Measurements from ENCODE around the gene SLC2A11. TPM values are rescaled to one million over a fixed set of nuclear protein-coding genes. Genes with fewer than 3 reads are reported as not detected.
A peak's percentile ranks its signal among the peaks of the same experiment; 100 is the strongest.

The SLC2A11 gene
- total and polyA plus RNA-seq, 8 donors = 3.2 to 10.3 (median 6.7) TPM

DNA sequence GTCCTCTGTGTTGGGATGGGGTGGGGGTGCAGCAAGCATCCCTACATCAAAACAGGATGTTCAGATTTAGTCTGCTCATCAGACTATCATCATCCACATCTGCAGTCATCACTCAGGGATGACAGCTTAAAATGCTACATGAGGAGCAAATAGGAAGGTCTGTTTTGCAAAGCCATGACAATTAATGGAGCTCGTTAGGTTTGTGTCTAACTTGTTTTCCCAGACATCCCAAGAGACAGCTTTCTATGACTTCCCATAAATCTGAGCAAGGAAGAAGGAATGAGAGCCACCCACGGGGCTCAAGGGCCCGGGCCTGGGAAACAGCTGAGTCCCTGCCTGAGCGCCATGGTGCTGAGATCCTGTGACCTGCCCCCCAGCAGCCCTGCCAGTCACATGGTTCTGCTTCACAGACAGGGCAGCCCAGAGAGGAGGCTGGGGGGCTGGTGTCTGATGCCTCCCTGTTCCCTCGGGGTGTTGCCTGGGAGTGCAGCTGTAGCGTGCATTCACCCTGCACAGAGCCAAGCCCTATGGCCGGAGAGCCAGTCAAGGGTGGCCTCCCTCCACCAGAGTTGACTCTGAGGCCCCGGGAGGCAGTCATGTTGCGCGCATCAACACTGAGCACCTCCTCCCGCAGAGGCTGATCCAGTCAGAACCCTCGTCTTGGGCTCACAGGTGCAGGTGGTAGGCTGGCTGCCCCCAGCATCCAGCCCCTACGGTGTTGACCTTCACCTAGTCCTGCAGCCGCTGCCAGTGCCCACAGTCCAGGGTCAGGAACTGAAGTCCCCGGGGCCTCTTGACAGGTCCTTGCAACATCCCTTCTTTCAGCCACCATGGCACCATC lies 30.9 kb upstream of the SLC2A11 start:
- TF ChIP-seq, protein P1, sequence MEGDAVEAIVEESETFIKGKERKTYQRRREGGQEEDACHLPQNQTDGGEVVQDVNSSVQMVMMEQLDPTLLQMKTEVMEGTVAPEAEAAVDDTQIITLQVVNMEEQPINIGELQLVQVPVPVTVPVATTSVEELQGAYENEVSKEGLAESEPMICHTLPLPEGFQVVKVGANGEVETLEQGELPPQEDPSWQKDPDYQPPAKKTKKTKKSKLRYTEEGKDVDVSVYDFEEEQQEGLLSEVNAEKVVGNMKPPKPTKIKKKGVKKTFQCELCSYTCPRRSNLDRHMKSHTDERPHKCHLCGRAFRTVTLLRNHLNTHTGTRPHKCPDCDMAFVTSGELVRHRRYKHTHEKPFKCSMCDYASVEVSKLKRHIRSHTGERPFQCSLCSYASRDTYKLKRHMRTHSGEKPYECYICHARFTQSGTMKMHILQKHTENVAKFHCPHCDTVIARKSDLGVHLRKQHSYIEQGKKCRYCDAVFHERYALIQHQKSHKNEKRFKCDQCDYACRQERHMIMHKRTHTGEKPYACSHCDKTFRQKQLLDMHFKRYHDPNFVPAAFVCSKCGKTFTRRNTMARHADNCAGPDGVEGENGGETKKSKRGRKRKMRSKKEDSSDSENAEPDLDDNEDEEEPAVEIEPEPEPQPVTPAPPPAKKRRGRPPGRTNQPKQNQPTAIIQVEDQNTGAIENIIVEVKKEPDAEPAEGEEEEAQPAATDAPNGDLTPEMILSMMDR (IDR thresholded peaks at IDR 0.05) = no peak
- TF ChIP-seq POLR2A (IDR thresholded peaks at IDR 0.05) (no peak), POLR2AphosphoS5 (IDR thresholded peaks at IDR 0.05) (no peak), EP300 (IDR thresholded peaks at IDR 0.05) (no peak)
- H3K4me1 ChIP-seq = no peaks in the 10 kb centered on the region
- intact Hi-C loops (cut with DNase I; ENCODE audit: low total_unique reads) = no loop called here
- no peaks in the 10 kb centered on the region for H3K27me3 ChIP-seq
- peaks cover 60 to 99% (median 99%) of the 10 kb centered on the region in 4 donors for H3K36me3 ChIP-seq
- no peak overlapping the region for H3K4me3 ChIP-seq
- WGBS, 5 donors = 68 to 88% (median 87%) methylated on average over 4 to 15 of the region's 15 CpGs
- DNase-seq = peak in 1 of 2 donors; percentile 21
- H3K27ac ChIP-seq = no peak overlapping the region
- H3K9me3 ChIP-seq = no peaks in the 10 kb centered on the region

DNA sequence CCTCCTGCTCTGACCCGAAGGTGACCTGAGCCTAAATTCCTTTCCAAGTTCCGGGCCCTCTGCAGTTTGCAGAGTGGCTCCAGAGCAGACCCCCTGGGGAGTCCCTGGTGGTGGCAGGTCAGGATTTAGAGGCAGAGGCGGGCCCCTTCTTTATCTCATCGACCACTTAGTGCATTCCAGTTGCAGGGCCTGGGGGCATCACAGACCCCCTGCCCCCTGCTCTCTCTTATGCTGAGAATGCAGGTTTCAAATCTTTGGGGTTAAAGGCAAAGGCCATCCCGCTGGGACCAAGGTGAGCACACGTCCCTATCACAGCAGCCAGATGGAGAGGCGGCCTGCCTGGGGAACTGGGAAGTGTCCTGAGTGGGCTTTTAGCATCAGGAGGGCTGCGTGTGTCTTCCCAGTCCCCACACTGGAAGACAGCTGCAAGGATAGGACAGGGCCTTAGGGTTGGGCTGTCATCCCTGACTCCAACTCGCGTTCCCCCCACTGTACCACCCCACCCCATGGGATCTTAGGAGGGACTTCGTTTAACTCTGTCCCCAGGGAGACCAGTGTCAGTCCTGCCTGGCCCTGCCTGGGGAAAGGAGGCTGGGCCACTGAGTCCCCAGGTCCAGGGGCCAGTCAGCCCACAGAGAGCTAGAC lies 30.2 kb upstream of the SLC2A11 start:
- DNase-seq = no peak
- intact Hi-C loops (cut with DNase I; ENCODE audit: low total_unique reads) = no loop called here
- Histone ChIP-seq H3K4me1 (peaks cover 0 to 3% (median 0%) of the 10 kb centered on the region in 4 donors), H3K36me3 (peaks cover 55 to 99% (median 98%) of the 10 kb centered on the region in 4 donors), H3K27me3 (no peaks in the 10 kb centered on the region), H3K9me3 (no peaks in the 10 kb centered on the region), H3K4me3 (no peak overlapping the region), H3K27ac (no peak overlapping the region)
- no peak for TF ChIP-seq EP300 (IDR thresholded peaks at IDR 0.05)
- 81 to 87% (median 83%) methylated on average over 7 to 11 of the region's 11 CpGs for WGBS, 5 donors

DNA sequence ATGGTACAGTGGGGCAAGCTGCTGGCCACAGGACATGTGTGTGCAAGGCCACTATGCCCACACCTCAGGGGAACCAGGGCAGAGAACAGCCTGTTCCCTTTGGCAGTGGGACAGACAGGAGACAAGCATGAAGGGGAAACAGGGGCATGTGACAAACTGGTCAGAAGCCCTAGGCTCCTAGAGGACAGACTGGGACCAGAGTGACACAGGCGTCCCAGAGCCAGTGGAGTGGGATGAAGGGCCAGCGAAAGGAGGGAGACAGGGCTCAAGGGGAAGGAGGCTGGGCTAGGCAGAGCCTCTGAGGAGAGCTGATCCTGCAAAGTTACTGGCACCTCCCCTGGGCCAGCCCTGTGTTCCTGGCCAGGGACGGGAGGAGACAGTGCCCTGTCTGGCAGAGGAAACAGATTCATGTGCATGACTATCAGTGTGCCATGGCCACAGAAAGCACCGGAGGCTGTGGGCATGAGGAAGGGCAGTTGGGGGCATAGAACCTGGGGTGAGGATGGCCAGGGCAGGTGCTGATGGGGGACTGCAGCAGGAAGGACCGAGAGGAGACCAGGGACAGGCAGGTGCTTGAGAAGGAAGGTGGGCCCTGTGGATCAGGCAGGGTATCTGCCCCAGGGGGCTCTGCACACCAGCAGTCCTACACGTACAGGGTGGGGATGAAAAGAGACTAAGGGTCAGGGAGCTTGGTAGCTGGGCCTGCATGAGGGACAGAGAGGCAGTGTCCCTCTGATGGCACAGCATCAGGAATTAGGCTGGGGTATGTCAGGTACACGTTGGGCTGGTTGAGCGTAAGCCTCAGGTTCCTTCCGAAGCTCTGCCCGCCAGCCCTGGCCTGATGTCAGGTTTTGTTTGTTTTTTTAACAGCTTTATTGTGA lies 28.6 kb upstream of the SLC2A11 start:
- H3K4me3 ChIP-seq = no peak overlapping the region
- TF ChIP-seq, protein P1 (IDR thresholded peaks at IDR 0.05) = no peak
- no peak for TF ChIP-seq EP300 (IDR thresholded peaks at IDR 0.05)
- TF ChIP-seq POLR2AphosphoS5 (IDR thresholded peaks at IDR 0.05) = no peak
- TF ChIP-seq POLR2A (IDR thresholded peaks at IDR 0.05) = no peak
- peaks cover 0 to 17% (median 2%) of the 10 kb centered on the region in 4 donors for H3K4me1 ChIP-seq
- WGBS, 5 donors = 89 to 93% (median 90%) methylated on average over 10 of the region's 10 CpGs
- H3K36me3 ChIP-seq = peaks cover 55 to 100% (median 98%) of the 10 kb centered on the region in 4 donors
- no peaks in the 10 kb centered on the region for H3K9me3 ChIP-seq
- H3K27ac ChIP-seq = no peak overlapping the region
- no peak for DNase-seq
- no peaks in the 10 kb centered on the region for H3K27me3 ChIP-seq
- intact Hi-C loops (cut with DNase I; ENCODE audit: low total_unique reads) = no loop called here

DNA sequence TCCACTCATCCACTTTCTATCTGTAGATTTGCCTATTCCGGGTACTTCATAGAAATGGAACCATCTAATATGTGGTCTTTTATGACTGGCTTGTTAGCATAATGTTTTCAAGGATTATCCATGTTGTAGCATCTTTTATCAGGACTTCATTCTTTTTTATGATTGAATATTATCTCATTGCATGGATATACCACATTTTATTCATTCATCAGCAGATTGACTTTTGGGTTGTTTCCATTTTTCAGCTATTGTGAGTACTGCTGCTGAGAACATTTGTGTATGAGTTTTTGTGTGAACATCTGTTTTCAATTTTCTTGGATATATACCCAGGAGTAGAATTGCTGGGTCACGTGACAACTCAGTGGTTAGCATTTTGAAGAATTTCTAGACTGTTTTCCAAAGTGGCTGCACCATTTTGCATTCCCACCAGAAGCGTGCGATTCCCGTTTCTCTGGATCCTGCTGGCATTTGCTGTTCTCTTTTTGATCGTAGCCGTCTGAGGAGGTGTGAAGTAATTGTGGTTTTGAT lies 27.8 kb upstream of the SLC2A11 start:
- Histone ChIP-seq H3K9me3 (no peaks in the 10 kb centered on the region), H3K36me3 (peaks cover 53 to 100% (median 98%) of the 10 kb centered on the region in 4 donors), H3K27me3 (no peaks in the 10 kb centered on the region), H3K27ac (no peak overlapping the region), H3K4me3 (no peak overlapping the region), H3K4me1 (peaks cover 4 to 25% (median 9%) of the 10 kb centered on the region in 4 donors)
- 76 to 90% (median 88%) methylated on average over 7 of the region's 7 CpGs for WGBS, 5 donors
- TF ChIP-seq, protein P1 (IDR thresholded peaks at IDR 0.05) = no peak
- no peak for TF ChIP-seq POLR2A (IDR thresholded peaks at IDR 0.05)
- no peak for DNase-seq
- intact Hi-C loops (cut with DNase I; ENCODE audit: low total_unique reads) = no loop called here

All from stomach (tissue), 9 donors.